ENCODE results near the gene SFMBT2. TPM values are rescaled to one million over a fixed set of nuclear protein-coding genes. Genes with fewer than 3 reads are reported as not detected.

Gene SFMBT2
- total RNA-seq, 1 experiment from 2014 or later: 0.02 TPM

DNA sequence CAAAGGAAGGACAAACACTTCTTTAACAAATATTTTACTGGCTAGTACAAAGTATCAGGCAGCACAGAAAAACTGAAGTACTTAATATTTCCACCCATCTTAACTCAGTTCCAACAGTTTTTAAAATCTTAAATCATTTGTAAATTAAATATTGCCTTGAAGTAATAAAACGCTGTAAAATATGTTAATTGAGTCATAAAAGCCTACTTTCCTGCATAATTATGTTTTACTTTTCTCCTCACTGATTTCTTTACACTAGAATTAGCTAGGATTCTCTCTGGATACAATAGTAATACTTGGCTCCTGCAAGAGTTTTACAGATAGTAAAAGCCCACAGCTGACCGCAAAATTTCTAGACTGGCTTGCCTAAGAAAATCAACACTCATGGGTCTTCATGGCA lies 74.9 kb downstream of the SFMBT2 start:
- no peaks in the 10 kb centered on the region for H3K9me3 ChIP-seq (ENCODE audit: control insufficient read depth in 1 of 2, insufficient read depth in 1 of 2, low read depth in 1 of 2, low read length in 2 of 2)
- ChIA-PET POLR2A (no interaction called here), CTCF (no interaction called here), RAD21 (ENCODE audit: low non-redundant PET in 1 of 2, low total read pairs in 2 of 2, uncharacterized antibody in 2 of 2, unreplicated experiment in 2 of 2) (no interaction called here)
- no TSS peak for BruUV-seq (replicated peaks)
- no peaks in the 10 kb centered on the region for H3K36me3 ChIP-seq (ENCODE audit: control insufficient read depth in 1 of 2, insufficient read depth in 2 of 2, low read length in 2 of 2)
- no peak overlapping the region for H3K4me2 ChIP-seq (ENCODE audit: low read length)
- no peak overlapping the region for H2AFZ ChIP-seq (ENCODE audit: low read depth, low read length, poor library complexity, severe bottlenecking)
- H3K27ac ChIP-seq (ENCODE audit: low read depth, low read length): no peak overlapping the region
- TF ChIP-seq POLR2A (IDR thresholded peaks at IDR 0.05; ENCODE audit: borderline replicate concordance, extremely low read depth, insufficient read depth, insufficient read length) (no peak), SIN3A (IDR thresholded peaks at IDR 0.05; ENCODE audit: low read depth) (no peak)
- intact Hi-C loops (cut with micrococcal nuclease): no loop called here
- H3K27me3 ChIP-seq (ENCODE audit: insufficient read depth, low read length): no peaks in the 10 kb centered on the region
- H3K79me2 ChIP-seq (ENCODE audit: insufficient read depth, low read length): no peaks in the 10 kb centered on the region
- H3K9me2 ChIP-seq (ENCODE audit: insufficient read depth): no peaks in the 10 kb centered on the region
- no peaks in the 10 kb centered on the region for H4K20me1 ChIP-seq (ENCODE audit: insufficient read depth)
- no peak overlapping the region for H3K4me3 ChIP-seq (replicated peaks in 1 of 2; ENCODE audit: low read depth in 1 of 2, low read length in 2 of 2)
- no peak overlapping the region for H3K9ac ChIP-seq (ENCODE audit: low read length)
- ATAC-seq: no peak
- H3K4me1 ChIP-seq (ENCODE audit: control insufficient read depth in 1 of 2, insufficient read depth in 2 of 2, low read length in 2 of 2): no peaks in the 10 kb centered on the region
- no peak for DNase-seq (ENCODE audit: low read depth, low spot score)

GRCh38 chr10:7334642-7334964 lies 76.2 kb downstream of the SFMBT2 start:
- Histone ChIP-seq H3K9ac (ENCODE audit: low read length) (no peak overlapping the region), H3K79me2 (ENCODE audit: insufficient read depth, low read length) (no peaks in the 10 kb centered on the region), H3K27ac (ENCODE audit: low read depth, low read length) (no peak overlapping the region), H3K4me2 (ENCODE audit: low read length) (no peak overlapping the region), H4K20me1 (ENCODE audit: insufficient read depth) (no peaks in the 10 kb centered on the region), H3K4me3 (replicated peaks in 1 of 2; ENCODE audit: low read depth in 1 of 2, low read length in 2 of 2) (no peak overlapping the region), H3K27me3 (ENCODE audit: insufficient read depth, low read length) (no peaks in the 10 kb centered on the region), H3K9me2 (ENCODE audit: insufficient read depth) (no peaks in the 10 kb centered on the region), H3K4me1 (ENCODE audit: control insufficient read depth in 1 of 2, insufficient read depth in 2 of 2, low read length in 2 of 2) (no peaks in the 10 kb centered on the region), H3K9me3 (ENCODE audit: control insufficient read depth in 1 of 2, insufficient read depth in 1 of 2, low read depth in 1 of 2, low read length in 2 of 2) (no peaks in the 10 kb centered on the region), H3K36me3 (ENCODE audit: control insufficient read depth in 1 of 2, insufficient read depth in 2 of 2, low read length in 2 of 2) (no peaks in the 10 kb centered on the region), H2AFZ (ENCODE audit: low read depth, low read length, poor library complexity, severe bottlenecking) (no peak overlapping the region)
- no peak for DNase-seq (ENCODE audit: low read depth, low spot score)
- intact Hi-C loops (cut with micrococcal nuclease): no loop called here
- TF ChIP-seq SP1 (IDR thresholded peaks at IDR 0.05; ENCODE audit: low read depth) (no peak), YY1 (IDR thresholded peaks at IDR 0.05; ENCODE audit: extremely low read depth, insufficient replicate concordance, low read depth, low read length) (no peak), ZFX (IDR thresholded peaks at IDR 0.05) (no peak), CBX3 (IDR thresholded peaks at IDR 0.05; ENCODE audit: low read depth) (no peak), RAD21 (IDR thresholded peaks at IDR 0.05; ENCODE audit: low read depth) (no peak), EGR1 (IDR thresholded peaks at IDR 0.05; ENCODE audit: low read depth) (no peak), POLR2A (IDR thresholded peaks at IDR 0.05; ENCODE audit: borderline replicate concordance, extremely low read depth, insufficient read depth, insufficient read length) (no peak), ZNF274 (IDR thresholded peaks at IDR 0.05; ENCODE audit: low read depth, low read length) (no peak), FOSL1 (IDR thresholded peaks at IDR 0.05; ENCODE audit: low read depth) (no peak), SIN3A (IDR thresholded peaks at IDR 0.05; ENCODE audit: low read depth) (no peak), SRF (IDR thresholded peaks at IDR 0.05; ENCODE audit: low read depth) (no peak)
- ChIA-PET CTCF (no interaction called here), POLR2A (interaction anchor here (0.8 kb wide), 1 partner anchor 12 kb away, joined by 3 read pairs; no protein-coding TSS in a partner anchor), RAD21 (ENCODE audit: low non-redundant PET in 1 of 2, low total read pairs in 2 of 2, uncharacterized antibody in 2 of 2, unreplicated experiment in 2 of 2) (no interaction called here)
- BruUV-seq (replicated peaks): no TSS peak
- ATAC-seq: no peak

Data from HCT116 (cell line).